Measurements from ENCODE around the gene TAC3.

TAC3 gene

GRCh38 chr12:57008178-57008577, 8.2 kb downstream of the TAC3 start:
- peaks cover 14% of the 10 kb centered on the region for H3K27me3 ChIP-seq (ENCODE audit: control insufficient read depth, low read length)
- no peaks in the 10 kb centered on the region for H3K9me3 ChIP-seq (ENCODE audit: control insufficient read depth, insufficient read depth, low read length)
- H3K4me3 ChIP-seq (ENCODE audit: low read length): no peak overlapping the region
- no peak overlapping the region for H3K4me2 ChIP-seq (ENCODE audit: low read length)
- peaks cover 7% of the 10 kb centered on the region; the same call in 1 of the 2 replicates for H3F3A ChIP-seq (ENCODE audit: control insufficient read depth, insufficient read depth)
- peaks cover 28% of the 10 kb centered on the region for H3K79me2 ChIP-seq (ENCODE audit: control insufficient read depth, low read length)
- no peak overlapping the region for H3K27ac ChIP-seq (ENCODE audit: low read depth, low read length)
- peak; percentile 76 for TF ChIP-seq CTCF (IDR thresholded peaks at IDR 0.05; ENCODE audit: low read depth, low read length, poor library complexity, severe bottlenecking)
- no peak for TF ChIP-seq EZH2phosphoT487 (IDR thresholded peaks at IDR 0.05; ENCODE audit: borderline replicate concordance, low read length)
- no peaks in the 10 kb centered on the region for H4K20me1 ChIP-seq (ENCODE audit: control insufficient read depth, insufficient read depth, low read depth, low read length)
- H3K36me3 ChIP-seq (ENCODE audit: control insufficient read depth, low read length): peaks cover 21% of the 10 kb centered on the region
- H3K4me1 ChIP-seq (ENCODE audit: control insufficient read depth, low read length): peaks cover 18% of the 10 kb centered on the region
- H3K9me2 ChIP-seq (replicated peaks; ENCODE audit: control insufficient read depth, low read length): no peaks in the 10 kb centered on the region

GRCh38 chr12:57006809-57007475, 9.4 kb downstream of the TAC3 start:
- Histone ChIP-seq H3K4me2 (ENCODE audit: low read length) (peak overlapping the region; percentile 54), H3K27me3 (ENCODE audit: control insufficient read depth, low read length) (0 out of 2 replicates have a peak, but pooled peaks cover 4% of the 10 kb centered on the region), H3K9me2 (replicated peaks; ENCODE audit: control insufficient read depth, low read length) (no peaks in the 10 kb centered on the region), H3K36me3 (ENCODE audit: control insufficient read depth, low read length) (peaks cover 33% of the 10 kb centered on the region), H3K4me3 (ENCODE audit: low read length) (peak overlapping the region; percentile 48), H3K79me2 (ENCODE audit: control insufficient read depth, low read length) (peaks cover 38% of the 10 kb centered on the region), H3K9me3 (ENCODE audit: control insufficient read depth, insufficient read depth, low read length) (no peaks in the 10 kb centered on the region), H3K4me1 (ENCODE audit: control insufficient read depth, low read length) (peaks cover 18% of the 10 kb centered on the region), H3F3A (ENCODE audit: control insufficient read depth, insufficient read depth) (peaks cover 7% of the 10 kb centered on the region; the same call in 1 of the 2 replicates), H3K27ac (ENCODE audit: low read depth, low read length) (no peak overlapping the region), H4K20me1 (ENCODE audit: control insufficient read depth, insufficient read depth, low read depth, low read length) (no peaks in the 10 kb centered on the region)
- no peak for TF ChIP-seq EZH2phosphoT487 (IDR thresholded peaks at IDR 0.05; ENCODE audit: borderline replicate concordance, low read length)
- TF ChIP-seq CTCF (IDR thresholded peaks at IDR 0.05; ENCODE audit: low read depth, low read length, poor library complexity, severe bottlenecking): no peak

- H4K20me1 ChIP-seq (ENCODE audit: control insufficient read depth, insufficient read depth, low read depth, low read length): peaks cover 4% of the 10 kb centered on the region; the same call in 1 of the 2 replicates
- H3K27ac ChIP-seq (ENCODE audit: low read depth, low read length): peak within 1 kb of the TSS; percentile 40
- peaks cover 18% of the 10 kb centered on the region for H3K4me1 ChIP-seq (ENCODE audit: control insufficient read depth, low read length)
- H3K4me3 ChIP-seq (ENCODE audit: low read length): peak within 1 kb of the TSS; percentile 91
- peaks cover 45% of the 10 kb centered on the region for H3K79me2 ChIP-seq (ENCODE audit: control insufficient read depth, low read length)
- peak within 1 kb of the TSS; percentile 95 for H3K4me2 ChIP-seq (ENCODE audit: low read length)
- H3K9me3 ChIP-seq (ENCODE audit: control insufficient read depth, insufficient read depth, low read length): no peaks in the 10 kb centered on the region
- H3K9me2 ChIP-seq (replicated peaks; ENCODE audit: control insufficient read depth, low read length): no peaks in the 10 kb centered on the region
- H3K36me3 ChIP-seq (ENCODE audit: control insufficient read depth, low read length): peaks cover 41% of the 10 kb centered on the region
- TF ChIP-seq CTCF (IDR thresholded peaks at IDR 0.05; ENCODE audit: low read depth, low read length, poor library complexity, severe bottlenecking) (peak; percentile 64), EZH2phosphoT487 (IDR thresholded peaks at IDR 0.05; ENCODE audit: borderline replicate concordance, low read length) (no peak)
- peaks cover 7% of the 10 kb centered on the region; the same call in 1 of the 2 replicates for H3F3A ChIP-seq (ENCODE audit: control insufficient read depth, insufficient read depth)
- H3K27me3 ChIP-seq (ENCODE audit: control insufficient read depth, low read length): no peaks in the 10 kb centered on the region
These were observed 10.1 kb downstream of the TAC3 start, which contains the start of gene ZBTB39 for GRCh38 chr12:57005980-57006808. TSS of gene ZBTB39 (minus strand) at chr12:57006546. CDS start at chr12:57004917, 1,629 bp downstream.

Measured in DOHH2 (cell line).